NCI-H748 (cell line): ENCODE results near the gene SSX2.
"Not testable (repeated sequence)": the region's sequence is repeated elsewhere in the genome, so short reads cannot be mapped to it uniquely, and the experiment has no call there.

ENCODE experiments used
- DNase-seq: peaks from one replicate; lab custom pipeline; 2025; ENCODE audit not compliant: unreplicated experiment; lab: John Stamatoyannopoulos, UW

SSX2 gene, protein sequence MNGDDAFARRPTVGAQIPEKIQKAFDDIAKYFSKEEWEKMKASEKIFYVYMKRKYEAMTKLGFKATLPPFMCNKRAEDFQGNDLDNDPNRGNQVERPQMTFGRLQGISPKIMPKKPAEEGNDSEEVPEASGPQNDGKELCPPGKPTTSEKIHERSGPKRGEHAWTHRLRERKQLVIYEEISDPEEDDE

DNA sequence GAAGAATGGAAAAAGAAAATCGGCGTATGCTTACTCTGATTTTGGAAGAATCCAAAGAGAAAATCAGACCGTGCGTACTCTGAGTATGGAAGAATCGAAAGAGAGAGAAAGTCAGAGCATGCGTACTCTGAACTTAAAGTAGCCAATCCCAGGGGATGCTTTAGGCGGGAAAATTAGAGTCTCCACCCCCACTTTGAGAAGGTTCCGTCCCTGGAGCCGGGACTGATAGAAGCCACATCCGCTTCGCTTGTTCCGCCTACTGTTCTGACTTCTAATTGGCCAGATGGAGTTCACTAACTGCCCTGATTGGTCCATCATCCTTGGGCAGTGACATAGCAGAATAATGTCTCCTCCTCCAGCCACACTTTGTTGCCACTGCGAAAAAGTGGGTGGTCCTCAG, at the start of gene SSX2:
Gene SSX2, minus strand, starts transcription at position 101 of the 400 bp plus-strand sequence. CDS start 1,429 bp downstream, outside the sequence.
- DNase-seq: not testable (repeated sequence)

DNA sequence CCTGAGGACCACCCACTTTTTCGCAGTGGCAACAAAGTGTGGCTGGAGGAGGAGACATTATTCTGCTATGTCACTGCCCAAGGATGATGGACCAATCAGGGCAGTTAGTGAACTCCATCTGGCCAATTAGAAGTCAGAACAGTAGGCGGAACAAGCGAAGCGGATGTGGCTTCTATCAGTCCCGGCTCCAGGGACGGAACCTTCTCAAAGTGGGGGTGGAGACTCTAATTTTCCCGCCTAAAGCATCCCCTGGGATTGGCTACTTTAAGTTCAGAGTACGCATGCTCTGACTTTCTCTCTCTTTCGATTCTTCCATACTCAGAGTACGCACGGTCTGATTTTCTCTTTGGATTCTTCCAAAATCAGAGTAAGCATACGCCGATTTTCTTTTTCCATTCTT, 44.0 kb upstream of the SSX2 start, which contains the start of gene SSX2B:
Gene SSX2B, plus strand, starts transcription at position 301 of the 400 bp plus-strand sequence. CDS start 1,429 bp downstream, outside the sequence.
- not testable (repeated sequence) for DNase-seq

- DNase-seq: not testable (repeated sequence)
These were observed 14.9 kb downstream of the SSX2 start for GRCh38 chrX:52692034-52692433.

DNA sequence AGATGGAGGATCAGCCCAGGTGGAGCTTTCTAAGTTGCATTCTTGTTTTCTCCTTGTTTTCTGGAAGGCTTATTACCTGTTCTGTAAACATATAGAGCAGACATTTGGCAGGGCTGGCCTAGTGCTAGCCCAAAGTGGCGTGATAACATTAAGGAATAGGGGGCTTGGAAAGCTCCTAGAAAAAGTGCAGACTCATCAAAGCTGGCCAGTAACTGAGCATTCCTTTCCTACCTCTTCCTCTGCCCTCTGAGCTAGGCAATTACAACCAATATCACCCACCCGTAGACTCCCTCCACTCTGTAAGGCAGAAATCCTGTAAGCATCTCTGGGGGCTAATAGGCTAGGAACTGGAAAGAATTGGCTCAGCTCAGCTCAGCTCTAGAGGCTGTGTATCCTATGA, 44.8 kb downstream of the SSX2 start:
- DNase-seq: not testable (repeated sequence)

GRCh38 chrX:52655475-52655874, 51.5 kb downstream of the SSX2 start:
- DNase-seq: not testable (repeated sequence)

DNA sequence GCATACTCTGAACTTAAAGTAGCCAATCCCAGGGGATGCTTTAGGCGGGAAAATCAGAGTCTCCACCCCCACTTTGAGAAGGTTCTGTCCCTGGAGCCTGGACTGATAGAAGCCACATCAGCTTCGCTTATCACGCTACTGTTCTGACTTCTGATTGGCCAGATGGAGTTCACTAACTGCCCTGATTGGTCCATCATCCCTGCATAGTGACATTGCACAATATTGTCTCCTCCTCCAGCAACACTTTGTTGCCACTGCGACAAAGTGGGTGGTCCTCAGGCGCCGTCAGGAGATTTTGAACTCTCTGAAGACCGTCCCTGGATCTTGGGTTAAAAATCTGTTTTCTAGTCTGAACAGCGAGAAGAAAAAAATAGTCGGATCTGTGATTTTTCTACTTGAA, 52.2 kb downstream of the SSX2 start, which contains the start of gene SSX7:
Gene SSX7, minus strand, starts transcription at position 101 of the 400 bp plus-strand sequence. CDS start 1,428 bp downstream, outside the sequence.
- DNase-seq: not testable (repeated sequence)

- not testable (repeated sequence) for DNase-seq
These were observed 56.3 kb downstream of the SSX2 start for GRCh38 chrX:52650676-52651075.

DNA sequence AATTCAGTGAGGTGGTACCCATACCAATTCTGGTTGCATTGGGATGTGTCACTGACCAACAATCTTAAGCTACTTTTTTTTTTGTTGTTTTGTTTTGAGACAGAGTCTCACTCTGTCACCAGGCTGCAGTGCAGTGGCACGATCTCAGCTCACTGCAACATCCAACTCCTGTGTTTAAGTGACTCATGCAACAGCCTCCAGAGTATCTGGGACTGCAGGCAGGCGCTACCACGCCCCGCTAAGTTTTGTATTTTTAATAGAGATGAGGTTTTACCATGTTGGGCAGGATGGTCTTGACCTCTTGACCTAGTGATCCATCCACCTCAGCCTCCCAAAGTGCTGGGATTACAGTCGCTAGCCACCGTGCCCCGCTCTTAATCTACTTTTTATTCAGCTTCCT, 58.0 kb downstream of the SSX2 start:
- DNase-seq: not testable (repeated sequence)
